MM.1S (cell line): ENCODE measurements around the gene BICDL1.

Source experiments
- DNase-seq: peaks from one replicate; pipeline ENCODE4 v3.0.0-alpha.2; 2015
- H2AFZ ChIP-seq: fragments of 300-600 bp; sonication (generic); 2 replicates; pipeline ENCODE4 v1.6.0; 2016; ENCODE audit warnings: antibody characterized with exemption, low read length
- H3F3A ChIP-seq: fragments of 300-600 bp; sonication (generic); 2 replicates; pipeline ENCODE4 v1.6.1; 2016; ENCODE audit warnings: mild to moderate bottlenecking, antibody characterized with exemption, low read length, moderate library complexity, mixed read lengths; ENCODE audit not compliant: insufficient read depth
- H3K27ac ChIP-seq: fragments of 300-600 bp; sonication (generic); 2 replicates; pipeline ENCODE4 v1.5.1; 2016; ENCODE audit warnings: mild to moderate bottlenecking, low read length
- H3K27me3 ChIP-seq: fragments of 300-600 bp; sonication (generic); replicated peaks from 2 replicates; pipeline ENCODE4 v1.6.0; 2016; ENCODE audit warnings: low read length; ENCODE audit not compliant: insufficient read depth
- H3K36me3 ChIP-seq: fragments of 300-600 bp; sonication (generic); replicated peaks from 2 replicates; pipeline ENCODE4 v1.6.1; 2016; ENCODE audit warnings: mild to moderate bottlenecking, low read length, mixed read lengths; ENCODE audit not compliant: insufficient read depth
- H3K4me1 ChIP-seq: fragments of 300-600 bp; sonication (generic); 2 replicates; pipeline ENCODE4 v1.6.1; 2016; ENCODE audit warnings: low read length, mixed read lengths
- H3K4me2 ChIP-seq: fragments of 300-600 bp; sonication (generic); 2 replicates; pipeline ENCODE4 v1.6.0; 2016; ENCODE audit warnings: low read depth, low read length
- H3K4me3 ChIP-seq: fragments of 300-600 bp; sonication (generic); 2 replicates; pipeline ENCODE4 v1.5.1; 2016; ENCODE audit warnings: low read length, mixed read lengths
- H3K79me2 ChIP-seq: fragments of 300-600 bp; sonication (generic); 2 replicates; pipeline ENCODE4 v1.6.1; 2016; ENCODE audit warnings: mixed run types, low read length, mixed read lengths
- H3K9ac ChIP-seq: fragments of 300-600 bp; sonication (generic); 2 replicates; pipeline ENCODE4 v1.6.1; 2016; ENCODE audit warnings: low read length, mixed read lengths
- H3K9me2 ChIP-seq: fragments of 300-600 bp; sonication (generic); replicated peaks from 2 replicates; pipeline ENCODE4 v1.6.1; 2016; ENCODE audit warnings: mild to moderate bottlenecking, low read length, mixed read lengths; ENCODE audit not compliant: insufficient read depth
- H3K9me3 ChIP-seq: fragments of 300-600 bp; sonication (generic); replicated peaks from 2 replicates; pipeline ENCODE4 v1.6.1; 2016; ENCODE audit warnings: mild to moderate bottlenecking, low read length, mixed read lengths; ENCODE audit not compliant: insufficient read depth
- H4K20me1 ChIP-seq: fragments of 300-600 bp; sonication (generic); 2 replicates; pipeline ENCODE4 v1.6.1; 2016; ENCODE audit warnings: mild to moderate bottlenecking, low read length, moderate library complexity, mixed read lengths; ENCODE audit not compliant: insufficient read depth
- CTCF ChIP-seq: fragments of 300-600 bp; sonication (generic); IDR thresholded peaks from 2 replicates; pipeline ENCODE4 v1.5.1; 2016; ENCODE audit warnings: antibody characterized with exemption, low read length, mixed read lengths
- EZH2 ChIP-seq: fragments of 300-600 bp; sonication (generic); optimal IDR thresholded peaks from 2 replicates; pipeline ENCODE3; 2017; ENCODE audit warnings: low read depth, mild to moderate bottlenecking, antibody characterized with exemption, low read length, mixed read lengths
- EZH2phosphoT487 ChIP-seq: fragments of 300-600 bp; sonication (generic); IDR thresholded peaks from 2 replicates; pipeline ENCODE4 v1.6.1; 2018; ENCODE audit warnings: antibody characterized with exemption, low read length

Gene BICDL1

GRCh38 chr12:119957135-119957534 lies 31.9 kb upstream of the BICDL1 start:
- H3K9ac ChIP-seq = no peak overlapping the region
- no peak overlapping the region for H2AFZ ChIP-seq
- H3K79me2 ChIP-seq = no peaks in the 10 kb centered on the region
- H3F3A ChIP-seq = no peaks in the 10 kb centered on the region
- H3K4me2 ChIP-seq = no peak overlapping the region
- H3K27ac ChIP-seq = no peak overlapping the region
- no peaks in the 10 kb centered on the region for H4K20me1 ChIP-seq
- TF ChIP-seq CTCF (no peak), EZH2 (no peak), EZH2phosphoT487 (no peak)
- no peaks in the 10 kb centered on the region for H3K27me3 ChIP-seq
- H3K9me2 ChIP-seq = no peaks in the 10 kb centered on the region
- no peaks in the 10 kb centered on the region for H3K36me3 ChIP-seq
- H3K4me1 ChIP-seq = no peaks in the 10 kb centered on the region
- no peak for DNase-seq
- H3K4me3 ChIP-seq = no peak overlapping the region
- H3K9me3 ChIP-seq = no peaks in the 10 kb centered on the region

GRCh38 chr12:119959435-119959834 lies 29.6 kb upstream of the BICDL1 start:
- Histone ChIP-seq H2AFZ (no peak overlapping the region), H3K36me3 (no peaks in the 10 kb centered on the region), H3K27me3 (no peaks in the 10 kb centered on the region), H3F3A (no peaks in the 10 kb centered on the region), H3K9me3 (no peaks in the 10 kb centered on the region), H3K27ac (no peak overlapping the region), H3K9ac (no peak overlapping the region), H3K4me3 (no peak overlapping the region), H3K79me2 (no peaks in the 10 kb centered on the region), H4K20me1 (no peaks in the 10 kb centered on the region), H3K9me2 (no peaks in the 10 kb centered on the region), H3K4me2 (no peak overlapping the region), H3K4me1 (no peaks in the 10 kb centered on the region)
- DNase-seq = no peak
- TF ChIP-seq EZH2 (no peak), EZH2phosphoT487 (no peak), CTCF (no peak)

- Histone ChIP-seq H3K9ac (no peak overlapping the region), H3K9me2 (no peaks in the 10 kb centered on the region), H3K27me3 (no peaks in the 10 kb centered on the region), H3K4me3 (no peak overlapping the region), H3K4me1 (no peaks in the 10 kb centered on the region), H3K9me3 (no peaks in the 10 kb centered on the region), H3K4me2 (no peak overlapping the region), H2AFZ (no peak overlapping the region), H3K27ac (no peak overlapping the region), H3K36me3 (no peaks in the 10 kb centered on the region), H4K20me1 (no peaks in the 10 kb centered on the region), H3K79me2 (no peaks in the 10 kb centered on the region), H3F3A (no peaks in the 10 kb centered on the region)
- DNase-seq = no peak
- TF ChIP-seq EZH2phosphoT487 = no peak
- no peak for TF ChIP-seq CTCF
- no peak for TF ChIP-seq EZH2
These were observed 24.9 kb upstream of the BICDL1 start for GRCh38 chr12:119964123-119964522.

- H2AFZ ChIP-seq = no peak overlapping the region
- no peaks in the 10 kb centered on the region for H3K36me3 ChIP-seq
- no peaks in the 10 kb centered on the region for H3K9me3 ChIP-seq
- H3K9ac ChIP-seq = no peak overlapping the region
- DNase-seq = no peak
- H3K27ac ChIP-seq = no peak overlapping the region
- H3K27me3 ChIP-seq = no peaks in the 10 kb centered on the region
- H3K9me2 ChIP-seq = no peaks in the 10 kb centered on the region
- H3K4me2 ChIP-seq = no peak overlapping the region
- TF ChIP-seq EZH2phosphoT487 (no peak), CTCF (no peak), EZH2 (no peak)
- no peaks in the 10 kb centered on the region for H4K20me1 ChIP-seq
- H3K4me3 ChIP-seq = no peak overlapping the region
- H3K4me1 ChIP-seq = no peaks in the 10 kb centered on the region
- no peaks in the 10 kb centered on the region for H3F3A ChIP-seq
- no peaks in the 10 kb centered on the region for H3K79me2 ChIP-seq
These were observed 24.1 kb upstream of the BICDL1 start for GRCh38 chr12:119964929-119965328.
